Loucy (cell line): ENCODE results near the gene BPIFB4.

ENCODE experiments used
- EZH2phosphoT487 ChIP-seq: fragments of 200-600 bp; IDR thresholded peaks from 2 replicates; pipeline ENCODE4 v1.6.1; 2018; ENCODE audit warnings: antibody characterized with exemption, mild to moderate bottlenecking, moderate library complexity, borderline replicate concordance
- TF ChIP-seq, protein P1 (sequence below): fragments of 200-600 bp; sonication (generic); conservative IDR thresholded peaks from 2 replicates; pipeline ENCODE4 v1.5.1; 2014; ENCODE audit warnings: mild to moderate bottlenecking, antibody characterized with exemption, low read length

DNA sequence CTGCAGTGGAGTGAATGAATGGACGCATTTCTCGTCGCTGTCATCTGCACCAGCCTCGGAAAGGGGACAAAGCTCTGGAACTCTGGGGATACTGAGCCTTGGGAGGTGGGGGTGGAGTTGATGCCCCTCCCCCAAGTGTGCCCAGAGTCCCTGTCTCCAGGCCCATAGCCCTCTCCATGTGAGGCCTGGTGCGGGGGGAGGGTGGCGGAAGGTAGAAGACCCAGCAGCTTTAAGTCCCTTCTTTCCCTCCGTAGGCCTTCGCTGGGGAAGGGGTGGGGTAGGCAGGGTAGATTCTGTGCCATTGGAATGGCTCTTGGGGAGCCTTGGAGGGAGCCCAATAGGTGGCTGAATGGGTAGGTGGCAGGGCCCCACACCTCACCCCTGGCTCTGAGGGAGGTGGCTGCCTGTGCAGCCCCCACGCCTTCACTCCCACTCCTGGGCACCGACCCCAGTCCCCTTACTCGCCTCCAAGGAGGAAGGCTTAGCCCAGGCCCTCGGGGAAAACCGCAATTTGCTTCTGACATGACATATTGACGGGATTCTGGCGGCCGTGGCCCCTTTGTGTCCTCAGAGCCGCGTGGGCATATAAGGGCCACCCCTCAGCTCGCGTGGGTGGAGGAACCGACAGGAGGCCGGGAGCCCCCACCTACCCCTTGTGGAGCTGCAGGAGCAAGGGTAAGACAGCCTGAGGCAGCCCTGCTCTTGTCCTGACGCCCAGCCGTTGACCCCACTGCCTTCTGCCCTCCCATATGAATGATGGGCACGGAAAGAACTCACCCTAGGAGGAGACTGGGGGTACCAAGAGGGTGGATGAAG, 25.9 kb upstream of the BPIFB4 start, which contains the start of gene BPIFB3:
- TF ChIP-seq, protein P1, sequence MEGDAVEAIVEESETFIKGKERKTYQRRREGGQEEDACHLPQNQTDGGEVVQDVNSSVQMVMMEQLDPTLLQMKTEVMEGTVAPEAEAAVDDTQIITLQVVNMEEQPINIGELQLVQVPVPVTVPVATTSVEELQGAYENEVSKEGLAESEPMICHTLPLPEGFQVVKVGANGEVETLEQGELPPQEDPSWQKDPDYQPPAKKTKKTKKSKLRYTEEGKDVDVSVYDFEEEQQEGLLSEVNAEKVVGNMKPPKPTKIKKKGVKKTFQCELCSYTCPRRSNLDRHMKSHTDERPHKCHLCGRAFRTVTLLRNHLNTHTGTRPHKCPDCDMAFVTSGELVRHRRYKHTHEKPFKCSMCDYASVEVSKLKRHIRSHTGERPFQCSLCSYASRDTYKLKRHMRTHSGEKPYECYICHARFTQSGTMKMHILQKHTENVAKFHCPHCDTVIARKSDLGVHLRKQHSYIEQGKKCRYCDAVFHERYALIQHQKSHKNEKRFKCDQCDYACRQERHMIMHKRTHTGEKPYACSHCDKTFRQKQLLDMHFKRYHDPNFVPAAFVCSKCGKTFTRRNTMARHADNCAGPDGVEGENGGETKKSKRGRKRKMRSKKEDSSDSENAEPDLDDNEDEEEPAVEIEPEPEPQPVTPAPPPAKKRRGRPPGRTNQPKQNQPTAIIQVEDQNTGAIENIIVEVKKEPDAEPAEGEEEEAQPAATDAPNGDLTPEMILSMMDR = no peak
- no peak for TF ChIP-seq EZH2phosphoT487
